ENCODE data around the gene STXBP6.

Gene STXBP6

GRCh38 chr14:24996930-24997725, 52.8 kb downstream of the STXBP6 start:
- peaks cover 2% of the 10 kb centered on the region; the same call in 1 of the 2 replicates for H3K9me3 ChIP-seq
- no peaks in the 10 kb centered on the region for H3K36me3 ChIP-seq (replicated peaks)
- no peaks in the 10 kb centered on the region for H3K4me1 ChIP-seq
- H3K4me3 ChIP-seq, result no peak overlapping the region
- no peak for DNase-seq (ENCODE audit: low spot score in 2 of 2)
- no peaks in the 10 kb centered on the region for H3K27me3 ChIP-seq (ENCODE audit: low read depth)
- in situ Hi-C loops (cut with MboI; ENCODE audit: low sequenced_read_pairs), result no loop called here

- in situ Hi-C loops (cut with MboI; ENCODE audit: low sequenced_read_pairs), result no loop called here
- no peak for DNase-seq (ENCODE audit: low spot score in 2 of 2)
Measured at GRCh38 chr14:24995016-24995415, 54.9 kb downstream of the STXBP6 start.

GRCh38 chr14:24993631-24994030, 56.3 kb downstream of the STXBP6 start:
- H3K36me3 ChIP-seq (replicated peaks), result no peaks in the 10 kb centered on the region
- no peaks in the 10 kb centered on the region for H3K4me1 ChIP-seq
- DNase-seq (ENCODE audit: low spot score in 2 of 2), result no peak
- no peaks in the 10 kb centered on the region; the same call in 1 of the 2 replicates for H3K9me3 ChIP-seq
- in situ Hi-C loops (cut with MboI; ENCODE audit: low sequenced_read_pairs), result no loop called here
- H3K27me3 ChIP-seq (ENCODE audit: low read depth), result no peaks in the 10 kb centered on the region
- H3K4me3 ChIP-seq, result no peak overlapping the region

More at GRCh38 chr14:24995016-24995415, 54.9 kb downstream of the STXBP6 start:
- no peaks in the 10 kb centered on the region for H3K4me1 ChIP-seq
- no peaks in the 10 kb centered on the region for H3K27me3 ChIP-seq (ENCODE audit: low read depth)
- no peaks in the 10 kb centered on the region; the same call in 1 of the 2 replicates for H3K9me3 ChIP-seq
- no peaks in the 10 kb centered on the region for H3K36me3 ChIP-seq (replicated peaks)
- H3K4me3 ChIP-seq, result no peak overlapping the region

GRCh38 chr14:24992624-24993360, 57.2 kb downstream of the STXBP6 start:
- H3K4me1 ChIP-seq, result no peaks in the 10 kb centered on the region
- in situ Hi-C loops (cut with MboI; ENCODE audit: low sequenced_read_pairs), result no loop called here
- no peaks in the 10 kb centered on the region; the same call in 1 of the 2 replicates for H3K9me3 ChIP-seq
- no peak overlapping the region for H3K4me3 ChIP-seq
- H3K27me3 ChIP-seq (ENCODE audit: low read depth), result no peaks in the 10 kb centered on the region
- no peak for DNase-seq (ENCODE audit: low spot score in 2 of 2)
- H3K36me3 ChIP-seq (replicated peaks), result no peaks in the 10 kb centered on the region

GRCh38 chr14:24991821-24992220, 58.1 kb downstream of the STXBP6 start:
- H3K36me3 ChIP-seq (replicated peaks), result no peaks in the 10 kb centered on the region
- H3K9me3 ChIP-seq, result no peaks in the 10 kb centered on the region; the same call in 1 of the 2 replicates
- no peaks in the 10 kb centered on the region for H3K4me1 ChIP-seq
- in situ Hi-C loops (cut with MboI; ENCODE audit: low sequenced_read_pairs), result no loop called here
- no peak overlapping the region for H3K4me3 ChIP-seq
- no peaks in the 10 kb centered on the region for H3K27me3 ChIP-seq (ENCODE audit: low read depth)
- DNase-seq (ENCODE audit: low spot score in 2 of 2), result no peak

- no peaks in the 10 kb centered on the region for H3K36me3 ChIP-seq (replicated peaks)
- H3K27me3 ChIP-seq (ENCODE audit: low read depth), result no peaks in the 10 kb centered on the region
- DNase-seq (ENCODE audit: low spot score in 2 of 2), result no peak
- in situ Hi-C loops (cut with MboI; ENCODE audit: low sequenced_read_pairs), result no loop called here
- H3K4me3 ChIP-seq, result no peak overlapping the region
- H3K9me3 ChIP-seq, result no peaks in the 10 kb centered on the region; the same call in 1 of the 2 replicates
- no peaks in the 10 kb centered on the region for H3K4me1 ChIP-seq
Measured at GRCh38 chr14:24991288-24991687, 58.7 kb downstream of the STXBP6 start.

- no peaks in the 10 kb centered on the region; the same call in 1 of the 2 replicates for H3K9me3 ChIP-seq
- DNase-seq (ENCODE audit: low spot score in 2 of 2), result no peak
- in situ Hi-C loops (cut with MboI; ENCODE audit: low sequenced_read_pairs), result no loop called here
Measured at GRCh38 chr14:24990773-24991172, 59.2 kb downstream of the STXBP6 start.

GRCh38 chr14:24990050-24990449, 59.9 kb downstream of the STXBP6 start:
- no peaks in the 10 kb centered on the region for H3K27me3 ChIP-seq (ENCODE audit: low read depth)
- DNase-seq (ENCODE audit: low spot score in 2 of 2), result no peak
- in situ Hi-C loops (cut with MboI; ENCODE audit: low sequenced_read_pairs), result no loop called here
- no peaks in the 10 kb centered on the region for H3K4me1 ChIP-seq
- H3K36me3 ChIP-seq (replicated peaks), result no peaks in the 10 kb centered on the region
- no peak overlapping the region for H3K4me3 ChIP-seq
- no peaks in the 10 kb centered on the region; the same call in 1 of the 2 replicates for H3K9me3 ChIP-seq

More at GRCh38 chr14:24990773-24991172, 59.2 kb downstream of the STXBP6 start:
- Histone ChIP-seq H3K4me1 (no peaks in the 10 kb centered on the region), H3K36me3 (replicated peaks) (no peaks in the 10 kb centered on the region), H3K27me3 (ENCODE audit: low read depth) (no peaks in the 10 kb centered on the region), H3K4me3 (no peak overlapping the region)

- in situ Hi-C loops (cut with MboI; ENCODE audit: low sequenced_read_pairs), result no loop called here
- Histone ChIP-seq H3K27me3 (ENCODE audit: low read depth) (no peaks in the 10 kb centered on the region), H3K9me3 (no peaks in the 10 kb centered on the region; the same call in 1 of the 2 replicates), H3K36me3 (replicated peaks) (no peaks in the 10 kb centered on the region), H3K4me1 (no peaks in the 10 kb centered on the region), H3K4me3 (no peak overlapping the region)
- DNase-seq (ENCODE audit: low spot score in 2 of 2), result no peak
Measured at GRCh38 chr14:24988760-24989159, 61.2 kb downstream of the STXBP6 start.

- no peak for DNase-seq (ENCODE audit: low spot score in 2 of 2)
- in situ Hi-C loops (cut with MboI; ENCODE audit: low sequenced_read_pairs), result no loop called here
- H3K27me3 ChIP-seq (ENCODE audit: low read depth), result no peaks in the 10 kb centered on the region
Measured at GRCh38 chr14:24986206-24986893, 63.6 kb downstream of the STXBP6 start.

GRCh38 chr14:24984846-24985589, 64.9 kb downstream of the STXBP6 start:
- no peaks in the 10 kb centered on the region; the same call in 1 of the 2 replicates for H3K9me3 ChIP-seq
- no peak overlapping the region for H3K4me3 ChIP-seq
- H3K27me3 ChIP-seq (ENCODE audit: low read depth), result no peaks in the 10 kb centered on the region
- no peak for DNase-seq (ENCODE audit: low spot score in 2 of 2)
- in situ Hi-C loops (cut with MboI; ENCODE audit: low sequenced_read_pairs), result no loop called here
- no peaks in the 10 kb centered on the region for H3K36me3 ChIP-seq (replicated peaks)
- no peaks in the 10 kb centered on the region for H3K4me1 ChIP-seq

More at GRCh38 chr14:24986206-24986893, 63.6 kb downstream of the STXBP6 start:
- Histone ChIP-seq H3K9me3 (no peaks in the 10 kb centered on the region; the same call in 1 of the 2 replicates), H3K4me3 (no peak overlapping the region), H3K4me1 (no peaks in the 10 kb centered on the region), H3K36me3 (replicated peaks) (no peaks in the 10 kb centered on the region)

GRCh38 chr14:24982472-24983155, 67.3 kb downstream of the STXBP6 start:
- no peaks in the 10 kb centered on the region for H3K4me1 ChIP-seq
- H3K4me3 ChIP-seq, result no peak overlapping the region
- no peaks in the 10 kb centered on the region for H3K36me3 ChIP-seq (replicated peaks)
- DNase-seq (ENCODE audit: low spot score in 2 of 2), result no peak
- in situ Hi-C loops (cut with MboI; ENCODE audit: low sequenced_read_pairs), result no loop called here
- no peaks in the 10 kb centered on the region for H3K9me3 ChIP-seq
- no peaks in the 10 kb centered on the region for H3K27me3 ChIP-seq (ENCODE audit: low read depth)
